8988T (cell line): Measurements from ENCODE around the gene RIN3.

Experiments
- DNase-seq: peaks from one replicate; pipeline ENCODE4 v3.0.0; 2011

The RIN3 gene

GRCh38 chr14:92513204-92513965 is at the start of gene RIN3:
Gene RIN3 (plus strand): TSS chr14:92513781. CDS start chr14:92513933, 152 bp downstream.
- no peak for DNase-seq

DNA sequence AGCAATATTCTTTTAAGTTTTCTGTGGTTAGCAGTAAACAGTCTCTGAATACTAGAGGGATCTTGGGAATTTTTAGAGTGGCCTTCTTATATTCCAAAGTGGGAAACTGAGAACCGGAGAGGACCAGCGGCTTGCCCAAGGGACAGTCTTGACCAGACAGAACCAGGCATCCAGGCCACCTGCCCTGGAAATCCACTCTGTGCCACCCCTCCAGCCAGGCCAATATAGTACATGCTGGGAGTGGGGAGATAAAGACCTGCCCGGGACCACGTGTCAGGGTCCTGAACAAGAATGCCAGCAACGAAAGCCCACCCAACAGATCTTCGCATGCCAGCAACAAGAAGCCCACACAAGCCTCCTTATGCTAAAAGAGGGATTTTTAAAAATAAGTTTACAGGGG is 49.4 kb upstream of the RIN3 start:
- no peak for DNase-seq

DNA sequence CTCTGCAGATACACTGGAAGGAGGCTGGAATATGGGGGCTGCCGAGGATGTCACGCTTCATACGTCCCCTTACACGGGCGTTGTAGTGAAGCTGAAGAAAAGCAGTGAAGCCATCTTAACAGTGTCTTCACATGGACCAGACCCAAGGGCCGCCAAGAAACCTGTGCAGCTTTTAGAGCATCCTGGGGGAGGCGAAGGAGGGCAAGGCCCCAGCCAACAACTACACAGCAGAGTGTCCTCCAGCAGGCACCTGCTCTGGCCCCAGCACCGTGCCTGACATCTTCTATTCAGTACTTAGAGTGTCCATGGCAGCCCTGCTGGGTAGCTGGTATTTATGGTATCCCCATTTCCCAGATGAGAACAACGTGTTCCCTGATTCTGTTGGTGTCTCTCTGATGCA is 48.9 kb upstream of the RIN3 start:
- no peak for DNase-seq

DNA sequence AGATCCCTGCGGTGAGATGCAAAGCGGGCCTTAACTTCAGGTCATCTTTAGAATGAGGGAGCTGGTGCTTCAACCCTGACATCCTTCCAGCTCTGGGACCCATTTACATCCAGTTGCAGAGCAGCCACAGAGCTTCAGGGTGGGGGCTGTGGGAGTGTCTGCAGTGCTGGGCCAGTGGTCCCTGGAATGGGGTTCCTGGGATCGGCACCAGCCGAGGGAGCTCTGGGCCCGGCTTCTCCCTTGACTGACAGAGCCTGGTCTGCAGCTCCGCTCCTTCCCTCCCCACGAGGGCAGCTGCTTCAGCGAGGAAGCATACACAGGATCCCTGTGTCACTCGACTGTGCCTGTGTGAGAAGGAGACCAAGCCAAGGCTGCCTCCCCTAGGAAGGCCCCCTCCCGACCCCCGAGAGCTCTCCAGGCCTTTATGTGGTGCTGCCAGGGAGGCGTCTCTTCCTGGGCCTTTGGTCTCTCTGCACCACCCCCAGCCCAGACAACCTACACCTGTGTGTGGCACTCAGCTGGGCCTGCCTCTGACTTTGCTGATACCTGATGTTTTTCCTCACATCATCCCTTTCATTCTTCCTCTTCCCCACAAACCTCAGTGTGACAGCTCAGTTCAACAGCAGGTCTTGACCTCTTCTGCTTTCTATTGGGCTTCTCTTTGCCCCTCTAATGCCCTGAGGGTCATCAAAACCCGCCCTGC is 48.1 kb upstream of the RIN3 start:
- no peak for DNase-seq

GRCh38 chr14:92466059-92466458 is 47.5 kb upstream of the RIN3 start:
- DNase-seq: no peak

- DNase-seq: no peak
Observed at GRCh38 chr14:92469515-92469914, 44.1 kb upstream of the RIN3 start.

DNA sequence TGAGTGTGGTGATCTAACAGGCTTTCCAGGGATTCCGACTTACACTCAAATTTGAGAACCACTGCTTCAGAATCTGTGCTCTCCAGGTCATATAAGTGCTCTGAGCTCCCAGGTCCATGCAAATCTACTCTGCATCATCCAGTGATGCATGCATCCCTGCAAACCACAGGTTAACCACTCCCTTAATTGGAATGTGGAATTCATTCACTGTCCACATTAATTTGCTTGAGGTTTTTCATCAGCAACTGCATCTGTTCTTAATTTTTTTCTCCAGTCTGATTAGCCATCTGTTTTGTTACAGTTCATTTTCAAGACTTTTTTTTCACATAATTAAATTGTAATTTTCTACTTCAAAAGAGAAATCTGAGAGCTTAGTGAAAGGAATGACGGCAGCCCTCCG is 43.4 kb upstream of the RIN3 start:
- DNase-seq: no peak

DNA sequence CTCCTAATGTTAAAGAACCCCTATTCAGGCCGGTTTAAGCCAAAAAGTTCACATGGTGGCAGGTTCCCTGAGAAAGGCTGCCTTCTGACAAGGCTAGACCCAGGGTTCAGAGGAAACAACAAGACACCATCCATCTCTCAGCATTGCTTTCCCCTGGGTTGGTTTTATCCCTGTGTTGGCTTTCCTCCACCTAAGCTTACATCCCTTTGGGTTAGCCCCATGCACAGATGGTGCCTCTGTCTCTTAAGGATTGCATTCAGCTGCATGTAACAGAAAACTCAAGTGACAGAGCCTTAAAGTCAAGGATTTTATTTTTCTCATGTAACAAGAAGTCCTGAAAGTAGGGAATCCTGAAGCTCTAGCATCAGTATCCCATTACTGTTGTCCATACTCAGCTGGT is 42.8 kb upstream of the RIN3 start:
- DNase-seq: no peak

DNA sequence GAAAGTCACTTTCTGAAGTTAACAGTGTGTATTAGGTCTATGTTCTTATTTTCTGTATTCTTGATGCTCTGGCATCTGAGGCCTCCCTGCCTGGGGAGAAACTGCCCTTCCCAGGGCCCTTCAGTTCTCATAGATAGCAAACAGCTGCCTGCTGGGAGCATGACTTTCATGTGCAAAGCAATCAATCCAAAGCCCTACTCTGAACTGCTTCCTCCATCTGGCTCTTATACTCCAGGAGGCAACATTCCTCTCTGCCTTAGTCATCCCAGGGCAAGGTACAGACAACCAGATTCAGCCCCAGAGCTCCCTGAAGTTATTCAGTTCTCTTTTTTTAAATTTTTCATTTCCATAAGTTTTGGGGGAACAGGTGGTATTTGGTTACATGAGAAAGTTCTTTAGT is 41.7 kb upstream of the RIN3 start:
- DNase-seq: peak; percentile 45

- DNase-seq: no peak
Observed at GRCh38 chr14:92472860-92473259, 40.7 kb upstream of the RIN3 start.

DNA sequence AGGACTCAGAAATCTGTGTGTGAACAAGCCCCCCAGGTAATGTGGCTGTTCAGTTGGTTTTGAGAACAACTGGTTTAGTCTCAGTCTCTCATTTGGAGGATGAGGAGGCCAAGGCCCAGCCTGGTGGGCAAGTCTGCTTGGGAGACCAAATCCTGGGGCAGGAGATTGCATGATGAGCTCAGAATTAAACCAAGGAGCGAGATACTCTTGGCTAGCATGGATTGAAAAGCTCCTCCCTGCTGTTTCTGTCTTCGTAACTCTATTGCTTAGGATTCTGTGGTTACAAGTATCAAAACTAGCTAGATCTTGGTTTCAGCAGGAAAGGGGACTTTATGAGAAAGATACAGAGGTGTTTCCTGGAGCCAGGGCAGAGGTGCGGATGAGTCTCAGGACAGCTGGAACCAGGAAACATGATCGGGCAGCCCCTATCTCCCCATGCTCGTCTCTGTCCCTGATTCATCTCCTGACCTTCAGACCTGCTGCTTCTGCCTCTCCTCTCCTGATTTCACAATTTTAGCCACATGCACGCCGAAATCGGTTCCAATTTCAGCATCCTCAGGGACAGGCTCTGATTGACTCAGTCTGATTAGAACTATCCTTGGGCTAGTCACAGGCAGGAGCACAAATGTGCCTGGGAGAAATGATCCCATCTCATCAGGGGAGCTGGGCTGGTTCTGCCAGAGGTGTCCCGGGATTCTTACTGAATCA is 40.2 kb upstream of the RIN3 start:
- DNase-seq: no peak

GRCh38 chr14:92473969-92474535 is 39.5 kb upstream of the RIN3 start:
- no peak for DNase-seq

- DNase-seq: no peak
Observed at GRCh38 chr14:92475037-92475436, 38.5 kb upstream of the RIN3 start.

- no peak for DNase-seq
Observed at GRCh38 chr14:92475451-92476187, 38.0 kb upstream of the RIN3 start.

DNA sequence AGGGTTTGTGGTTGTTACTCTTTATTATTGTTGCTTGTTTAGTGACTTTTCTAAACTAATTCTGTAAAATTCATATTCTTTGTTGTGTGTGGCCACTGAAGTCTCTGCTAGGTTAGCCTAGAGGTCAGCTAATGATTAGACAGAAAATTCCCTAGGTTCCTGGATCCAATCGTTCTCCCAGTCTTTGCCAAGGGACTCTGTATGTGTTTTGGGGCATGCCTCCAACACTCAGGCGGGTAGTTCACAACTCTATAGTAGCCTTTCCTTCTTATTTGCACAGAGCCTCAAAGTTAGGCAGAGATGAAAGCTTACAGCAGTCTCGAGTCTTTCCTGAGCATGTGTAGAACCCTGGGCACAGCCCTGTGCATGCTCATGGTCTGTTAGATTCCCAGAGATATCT is 32.7 kb upstream of the RIN3 start:
- no peak for DNase-seq

DNA sequence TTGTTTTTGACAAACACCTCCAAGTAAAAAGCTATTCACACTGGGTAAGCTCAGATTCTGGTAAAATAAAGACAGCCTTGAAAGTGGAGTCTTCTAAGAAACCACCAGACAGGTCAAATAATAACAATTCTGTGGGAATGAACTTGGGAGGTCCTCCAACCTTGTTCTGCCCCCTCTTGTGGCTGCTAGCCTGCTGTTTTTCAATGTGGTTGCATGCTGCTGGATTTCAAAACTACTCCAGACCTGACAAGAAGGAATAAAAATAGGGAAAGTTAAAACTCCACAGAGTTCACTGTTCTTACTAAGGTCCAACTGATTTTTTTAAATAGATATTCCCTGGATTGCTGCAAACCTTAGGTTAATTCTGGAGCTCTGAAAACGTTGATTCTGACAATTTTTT is 32.2 kb upstream of the RIN3 start:
- no peak for DNase-seq

DNA sequence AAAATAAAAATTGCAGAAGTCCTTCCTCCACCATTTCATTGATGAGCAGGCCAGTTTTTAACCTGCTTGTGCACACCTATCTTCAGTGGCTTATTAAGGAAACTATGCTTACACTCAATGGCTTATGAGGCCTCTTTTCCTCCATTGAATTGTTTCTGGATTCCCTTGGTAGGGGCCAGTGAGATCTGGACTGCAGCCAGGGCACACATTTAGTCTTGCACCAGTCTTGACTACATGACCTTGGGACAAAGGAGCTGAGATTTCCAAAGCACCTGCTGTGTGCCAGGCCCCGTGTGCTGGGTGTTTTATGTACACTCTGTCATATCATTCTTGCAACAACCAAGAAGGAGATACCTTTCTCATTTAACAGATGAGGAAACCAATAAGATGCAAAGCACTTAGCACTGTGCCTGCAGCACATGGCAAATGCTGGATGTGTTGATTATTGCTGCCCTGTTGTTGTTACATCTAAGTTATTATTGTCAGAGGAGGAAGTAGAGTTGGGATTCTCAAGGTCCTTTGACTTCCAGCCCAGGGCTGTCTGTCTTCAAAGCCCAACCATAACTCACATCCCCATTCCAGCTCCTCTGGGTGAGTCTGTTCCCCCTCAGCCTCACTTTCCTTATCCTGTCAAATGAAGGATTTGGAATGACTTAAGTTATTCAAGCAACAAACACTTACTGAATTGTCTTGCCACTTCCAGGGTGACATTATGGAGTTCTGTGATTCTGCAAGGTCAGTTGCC is 31.6 kb upstream of the RIN3 start:
- no peak for DNase-seq

- DNase-seq: no peak
Observed at GRCh38 chr14:92482621-92483319, 30.8 kb upstream of the RIN3 start.

DNA sequence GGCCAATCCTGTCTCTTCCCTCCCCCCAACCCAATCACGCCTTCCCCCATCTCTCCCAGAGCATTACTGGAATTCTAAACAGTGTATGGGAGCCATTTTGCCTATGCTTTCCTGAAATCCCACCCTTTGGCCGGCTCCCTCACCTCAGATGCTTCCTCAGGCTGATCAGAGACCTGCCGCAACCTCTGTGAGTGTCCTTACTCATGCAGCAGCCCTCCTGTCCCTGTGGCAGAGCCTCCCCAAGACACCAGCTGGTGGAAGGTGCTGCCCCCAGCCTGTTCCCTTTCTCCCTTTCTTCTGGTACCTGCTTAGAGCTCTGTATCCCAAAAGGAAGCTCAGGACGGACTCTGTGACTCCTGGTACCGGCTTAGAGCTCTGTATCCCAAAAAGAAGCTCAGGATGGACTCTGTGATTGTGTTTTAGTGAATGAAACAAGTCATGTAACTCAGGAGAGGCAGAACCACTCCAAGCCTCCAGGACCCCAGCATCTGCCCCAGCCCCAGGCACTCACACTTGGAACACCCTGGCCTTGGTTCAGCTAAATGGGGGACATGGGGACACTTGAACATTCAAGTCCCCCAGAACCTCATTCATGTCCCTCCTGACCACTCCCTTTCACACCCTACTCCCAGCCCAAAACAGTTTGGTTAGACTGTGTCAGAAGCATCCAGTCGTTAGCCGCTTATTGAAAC is 29.3 kb upstream of the RIN3 start:
- no peak for DNase-seq

DNA sequence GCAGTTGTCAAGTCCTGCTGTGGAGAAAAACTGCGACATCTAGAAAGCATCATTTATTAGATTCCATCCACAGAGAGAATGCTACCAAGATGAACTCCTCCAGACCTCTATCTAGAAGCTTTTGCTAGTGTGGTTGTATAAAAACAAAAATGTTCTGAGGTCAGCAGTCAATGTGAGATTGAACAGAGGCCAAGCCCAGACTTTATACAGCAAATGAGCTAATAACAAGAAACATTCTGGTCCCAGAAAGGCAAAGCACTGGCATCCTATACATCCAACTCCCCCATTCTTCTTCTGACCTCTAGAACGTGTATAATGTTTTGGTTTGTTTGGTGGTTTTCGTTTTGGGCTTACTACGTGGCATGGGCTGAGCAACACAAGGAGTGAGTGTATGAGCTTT is 26.7 kb upstream of the RIN3 start:
- no peak for DNase-seq
